Heart left ventricle (tissue), 16 donors: ENCODE measurements around the gene FBXW8. TPM values are rescaled to one million over a fixed set of nuclear protein-coding genes. Genes with fewer than 3 reads are reported as not detected.
A peak's percentile ranks its signal among the peaks of the same experiment; 100 is the strongest.
"Not testable (repeated sequence)": the region's sequence is repeated elsewhere in the genome, so short reads cannot be mapped to it uniquely, and the experiment has no call there.

Experiments
- ATAC-seq, 4 donors: fragments of 200-7000 bp; cut with Tn5 transposase; one replicate each; pipeline ENCODE4 v1.9.1; 2020 to 2022; ENCODE audit warnings: moderate library complexity in 4 of 4, mild to moderate bottlenecking in 3 of 4, moderate number of reproducible peaks in 1 of 4
- DNase-seq, 5 donors: peaks; one replicate each; pipeline ENCODE4 v3.0.0-alpha.2; 2020
- H3K27ac ChIP-seq, 12 donors: fragments of 200-600 bp; sonication (generic) in 4 of 12; one replicate each; pipeline versions ENCODE4 v1.5.0 to v1.8.0; 2016 to 2022; ENCODE audit warnings: mild to moderate bottlenecking in 2 of 12
- H3K27me3 ChIP-seq, 9 donors: fragments of 200-600 bp; sonication (generic) in 2 of 9; one replicate each; pipeline versions ENCODE4 v1.5.1 to v1.8.0; 2016 to 2022; ENCODE audit warnings: mild to moderate bottlenecking in 3 of 9
- H3K36me3 ChIP-seq, 9 donors: fragments of 200-600 bp; sonication (generic) in 2 of 9; one replicate each; pipeline versions ENCODE4 v1.5.0 to v1.8.0; 2018 to 2022; ENCODE audit warnings: mild to moderate bottlenecking in 2 of 9
- H3K4me1 ChIP-seq, 12 donors: fragments of 200-600 bp; sonication (generic) in 4 of 12; one replicate each; pipeline versions ENCODE4 v1.5.0 to v1.8.0; 2016 to 2022; ENCODE audit warnings: mild to moderate bottlenecking in 3 of 12
- H3K4me3 ChIP-seq, 12 donors: fragments of 200-600 bp; sonication (generic) in 4 of 12; one replicate each; pipeline versions ENCODE4 v1.5.0 to v1.8.0; 2017 to 2022; ENCODE audit warnings: mild to moderate bottlenecking in 9 of 12, moderate library complexity in 4 of 12
- H3K9me3 ChIP-seq, 12 donors: fragments of 200-600 bp; sonication (generic) in 4 of 12; one replicate each; pipeline versions ENCODE4 v1.5.0 to v1.8.0; 2016 to 2022; ENCODE audit warnings: mild to moderate bottlenecking in 1 of 12
- CTCF ChIP-seq, 12 donors: fragments of 200-600 bp; sonication (generic) in 4 of 12; IDR thresholded peaks; one replicate each; pipeline versions ENCODE4 v1.5.0 to v1.8.0; 2018 to 2022; ENCODE audit warnings: antibody characterized with exemption in 12 of 12, mild to moderate bottlenecking in 5 of 12
- POLR2A ChIP-seq, 2 donors: fragments of 450-650 bp; IDR thresholded peaks; one replicate each; pipeline ENCODE4 v1.6.1; 2017; ENCODE audit warnings: antibody characterized with exemption in 2 of 2, mild to moderate bottlenecking in 2 of 2, moderate library complexity in 2 of 2
- WGBS, 4 donors: extraction: QIAGEN DNeasy Blood & Tissue Kit in 2 of 4; methylation state at CpG; one replicate each; pipeline versions ENCODE4 v1.1.5 to v1.1.7; 2013 to 2018; 5-methylcytosine and 5-hydroxymethylcytosine counted together
- intact Hi-C, 10 donors: fragments of 100-400 bp; cut with DNase I; formaldehyde crosslinking; loops; one replicate each; pipeline versions ENCODE4 v1.11.1 to v1.14.2; 2022
- polyA plus RNA-seq, 2 donors: library from polyadenylated mRNA; stranded (reverse); fragments of 200-250 nt; gene quantifications; one replicate each; pipeline ENCODE4 v1.2.3, GENCODE V29; 2013
- total RNA-seq, 9 donors: library from RNA; depleted of rRNA in 2 of 9; stranded (reverse); fragments of >200 nt in 2 of 9; fragmentation: NEBNext Ultra II Directional in 3 of 9; extraction: Animal tissue kit (Norgen Biotek cat#: 25700) in 3 of 9; gene quantifications; one replicate each; pipeline versions ENCODE4 v1.1.0 to v1.2.4, GENCODE V29; 2016 to 2023
- donor health status: ischemic (EF 13 %, LVEDD 7.1; RV severe dilation, severe dysfunction).
- donor health status: healthy with polysubstance abuse.
- donor health status: DM: no; HTN: yes; CAD: no.
- donor health status: DM: no; HTN: no; CAD: no.
- donor health status: ischemic (EF 25% LVEDD 6.9; RV normal size, moderate dysfunction).
- donor health status: ischemic (EF 25% LVEDD 5.7; RV mildly dilated, moderate dysfunction).
- donor health status: healthy.
- donor health status: DM: yes; HTN: yes; CAD: no.
- donor health status: ischemic (EF 35%, LVEDD 5.7; RV mildly dilated, moderate dysfunction).
- donor health status: nonischemic (EF 11% LVEDD 7.7; RV severe dilation, severe dysfunction).
- donor health status: DM: yes; HTN: yes; CAD: no.
- donor health status: PGD.
- donor health status: ischemic (EF 29% LVEDD 5.4; RV normal size, mild dysfunction).
- donor health status: nonischemic (EF 23%, LVEDD 6.1; RV moderate dilation, normal function).

FBXW8 gene
- total and polyA plus RNA-seq, 11 donors, result 2.4 to 9.7 (median 7.0) TPM

- 70 to 76% (median 74%) methylated on average over 18 of the region's 18 CpGs for WGBS, 4 donors
- DNase-seq (no peak), ATAC-seq (no peak)
- Histone ChIP-seq H3K27me3 (no peaks in the 10 kb centered on the region), H3K9me3 (no peaks in the 10 kb centered on the region), H3K36me3 (peaks cover 0 to 10% (median 0%) of the 10 kb centered on the region in 9 donors), H3K27ac (peak overlapping the region in 10 of 12 donors; percentile 29 to 99 (median 90)), H3K4me1 (peaks cover 1 to 54% (median 42%) of the 10 kb centered on the region in 12 donors), H3K4me3 (peak overlapping the region in 1 of 12 donors; percentile 26)
- intact Hi-C loops, result loop anchor here in 2 of 10 donors (5.0 kb wide), 1 partner anchor 44 kb away; the partner anchor contains the start of gene TESC (in 2 of the 2)
- no peak for TF ChIP-seq POLR2A (IDR thresholded peaks at IDR 0.05)
- TF ChIP-seq CTCF (IDR thresholded peaks at IDR 0.05), result no peak
Observed at GRCh38 chr12:117053597-117054201, 142.9 kb downstream of the FBXW8 start.

- Histone ChIP-seq H3K4me1 (peaks cover 0 to 54% (median 37%) of the 10 kb centered on the region in 12 donors), H3K9me3 (no peaks in the 10 kb centered on the region), H3K36me3 (peaks cover 0 to 10% (median 0%) of the 10 kb centered on the region in 9 donors), H3K27me3 (no peaks in the 10 kb centered on the region), H3K4me3 (no peak overlapping the region), H3K27ac (peak overlapping the region in 4 of 12 donors; percentile 29 to 97 (median 92))
- WGBS, 4 donors, result 93 to 98% (median 96%) methylated on average over 6 of the region's 6 CpGs
- intact Hi-C loops, result loop anchor here in 2 of 10 donors (5.0 kb wide), 1 partner anchor 43 kb away; the partner anchor contains the start of gene TESC (in 2 of the 2)
- no peak for TF ChIP-seq CTCF (IDR thresholded peaks at IDR 0.05)
- no peak for TF ChIP-seq POLR2A (IDR thresholded peaks at IDR 0.05)
- DNase-seq (no peak), ATAC-seq (no peak)
Observed at GRCh38 chr12:117054279-117054678, 143.5 kb downstream of the FBXW8 start.

- intact Hi-C loops, DNase-seq, ATAC-seq, H3K4me3 ChIP-seq, H3K27ac ChIP-seq, H3K9me3 ChIP-seq, H3K27me3 ChIP-seq: not testable (repeated sequence)
- 89 to 91% (median 90%) methylated on average over 8 of the region's 8 CpGs for WGBS, 4 donors
- Histone ChIP-seq H3K4me1 (peaks cover 0 to 47% (median 28%) of the 10 kb centered on the region in 12 donors), H3K36me3 (peaks cover 0 to 10% (median 0%) of the 10 kb centered on the region in 9 donors)
Observed at GRCh38 chr12:117057626-117058025, 146.9 kb downstream of the FBXW8 start.

- Histone ChIP-seq H3K27ac (peak overlapping the region in 10 of 12 donors; percentile 28 to 74 (median 46)), H3K9me3 (no peaks in the 10 kb centered on the region), H3K36me3 (peaks cover 0 to 10% (median 0%) of the 10 kb centered on the region in 9 donors), H3K4me3 (no peak overlapping the region), H3K27me3 (no peaks in the 10 kb centered on the region), H3K4me1 (peaks cover 0 to 40% (median 20%) of the 10 kb centered on the region in 12 donors)
- intact Hi-C loops, result no loop called here
- DNase-seq, result no peak
- TF ChIP-seq CTCF (IDR thresholded peaks at IDR 0.05) (no peak), POLR2A (IDR thresholded peaks at IDR 0.05) (no peak)
- ATAC-seq, result no peak
- 80 to 89% (median 84%) methylated on average over 3 of the region's 3 CpGs for WGBS, 4 donors
Observed at GRCh38 chr12:117058442-117059072, 147.8 kb downstream of the FBXW8 start.
